GM19455 (cell line): Measurements from ENCODE around the gene PTPRJ.

Experiments
- ATAC-seq: cut with Tn5 transposase; IDR thresholded peaks from one replicate; pipeline ENCODE4 v1.9.1; 2021; ENCODE audit not compliant: unreplicated experiment

The PTPRJ gene

GRCh38 chr11:47994417-47994816, 14.1 kb downstream of the PTPRJ start:
- ATAC-seq, result no peak

GRCh38 chr11:47995360-47995769, 15.0 kb downstream of the PTPRJ start:
- no peak for ATAC-seq

- no peak for ATAC-seq
Measured at GRCh38 chr11:47997063-47998053, 17.0 kb downstream of the PTPRJ start.

- ATAC-seq, result no peak
Measured at GRCh38 chr11:47998345-47998732, 18.0 kb downstream of the PTPRJ start.

- ATAC-seq, result no peak
Measured at GRCh38 chr11:47998733-47999359, 18.5 kb downstream of the PTPRJ start.

- no peak for ATAC-seq
Measured at GRCh38 chr11:48000432-48000831, 20.1 kb downstream of the PTPRJ start.

GRCh38 chr11:48001438-48002021, 21.2 kb downstream of the PTPRJ start:
- ATAC-seq, result no peak

- no peak for ATAC-seq
Measured at GRCh38 chr11:48002561-48002960, 22.2 kb downstream of the PTPRJ start.

- ATAC-seq, result no peak
Measured at GRCh38 chr11:48003926-48004325, 23.6 kb downstream of the PTPRJ start.

- no peak for ATAC-seq
Measured at GRCh38 chr11:48004456-48004855, 24.1 kb downstream of the PTPRJ start.

GRCh38 chr11:48005136-48005535, 24.8 kb downstream of the PTPRJ start:
- ATAC-seq, result no peak

- ATAC-seq, result no peak
Measured at GRCh38 chr11:48005831-48006270, 25.5 kb downstream of the PTPRJ start.

- peak; percentile 60 for ATAC-seq
Measured at GRCh38 chr11:48006301-48006992, 26.1 kb downstream of the PTPRJ start.

- no peak for ATAC-seq
Measured at GRCh38 chr11:48007677-48008076, 27.3 kb downstream of the PTPRJ start.

- no peak for ATAC-seq
Measured at GRCh38 chr11:48008951-48009270, 28.6 kb downstream of the PTPRJ start.

GRCh38 chr11:48011102-48011797, 30.9 kb downstream of the PTPRJ start:
- ATAC-seq, result no peak

GRCh38 chr11:48011798-48012391, 31.5 kb downstream of the PTPRJ start:
- no peak for ATAC-seq

- no peak for ATAC-seq
Measured at GRCh38 chr11:48013269-48013901, 33.0 kb downstream of the PTPRJ start.

GRCh38 chr11:48014917-48015316, 34.6 kb downstream of the PTPRJ start:
- ATAC-seq, result no peak
